Measurements from ENCODE around the gene LPCAT4. TPM values are rescaled to one million over a fixed set of nuclear protein-coding genes. Genes with fewer than 3 reads are reported as not detected.
"Not testable (repeated sequence)": the region's sequence is repeated elsewhere in the genome, so short reads cannot be mapped to it uniquely, and the experiment has no call there.

The LPCAT4 gene
- total RNA-seq, 4 donors from 2014 or later: 7.5 to 14.9 (median 11.5) TPM

DNA sequence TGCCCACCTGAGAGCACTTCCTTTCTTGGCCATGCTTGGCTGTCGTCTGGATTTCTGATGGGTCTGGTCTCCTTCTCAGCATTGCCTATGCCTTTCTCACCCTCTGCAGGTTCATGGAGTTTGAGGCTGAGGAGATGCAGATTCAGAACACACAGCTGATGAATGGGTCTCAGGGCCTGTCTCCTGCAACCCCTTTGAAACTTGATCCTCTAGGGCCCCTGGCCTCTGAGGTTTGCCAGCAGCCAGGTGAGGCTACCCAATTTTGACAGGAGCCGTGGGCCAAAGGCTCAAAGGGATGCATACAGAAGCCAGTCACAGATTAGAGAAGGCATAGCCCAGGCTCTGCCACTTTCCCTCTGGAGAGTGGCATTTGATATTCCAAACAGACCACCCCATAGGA is 13.4 kb downstream of the LPCAT4 start:
- Histone ChIP-seq H3K27ac (replicated peaks in 1 of 4) (no peak overlapping the region), H3K4me1 (no peaks in the 10 kb centered on the region), H3K4me3 (no peak overlapping the region), H3K36me3 (peaks cover 16 to 43% (median 34%) of the 10 kb centered on the region in 4 donors), H3K27me3 (no peaks in the 10 kb centered on the region), H3K9me3 (no peaks in the 10 kb centered on the region)
- TF ChIP-seq, protein P1, sequence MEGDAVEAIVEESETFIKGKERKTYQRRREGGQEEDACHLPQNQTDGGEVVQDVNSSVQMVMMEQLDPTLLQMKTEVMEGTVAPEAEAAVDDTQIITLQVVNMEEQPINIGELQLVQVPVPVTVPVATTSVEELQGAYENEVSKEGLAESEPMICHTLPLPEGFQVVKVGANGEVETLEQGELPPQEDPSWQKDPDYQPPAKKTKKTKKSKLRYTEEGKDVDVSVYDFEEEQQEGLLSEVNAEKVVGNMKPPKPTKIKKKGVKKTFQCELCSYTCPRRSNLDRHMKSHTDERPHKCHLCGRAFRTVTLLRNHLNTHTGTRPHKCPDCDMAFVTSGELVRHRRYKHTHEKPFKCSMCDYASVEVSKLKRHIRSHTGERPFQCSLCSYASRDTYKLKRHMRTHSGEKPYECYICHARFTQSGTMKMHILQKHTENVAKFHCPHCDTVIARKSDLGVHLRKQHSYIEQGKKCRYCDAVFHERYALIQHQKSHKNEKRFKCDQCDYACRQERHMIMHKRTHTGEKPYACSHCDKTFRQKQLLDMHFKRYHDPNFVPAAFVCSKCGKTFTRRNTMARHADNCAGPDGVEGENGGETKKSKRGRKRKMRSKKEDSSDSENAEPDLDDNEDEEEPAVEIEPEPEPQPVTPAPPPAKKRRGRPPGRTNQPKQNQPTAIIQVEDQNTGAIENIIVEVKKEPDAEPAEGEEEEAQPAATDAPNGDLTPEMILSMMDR (IDR thresholded peaks at IDR 0.05): no peak
- no peak for TF ChIP-seq POLR2AphosphoS5 (IDR thresholded peaks at IDR 0.05)
- TF ChIP-seq POLR2A (IDR thresholded peaks at IDR 0.05; ENCODE audit: low read depth): no peak
- TF ChIP-seq EP300 (IDR thresholded peaks at IDR 0.05): no peak
- 67% methylated on average over 1 of the region's 2 CpGs for WGBS
- intact Hi-C loops (cut with DNase I): no loop called here
- DNase-seq (ENCODE audit: extremely low spot score): no peak

DNA sequence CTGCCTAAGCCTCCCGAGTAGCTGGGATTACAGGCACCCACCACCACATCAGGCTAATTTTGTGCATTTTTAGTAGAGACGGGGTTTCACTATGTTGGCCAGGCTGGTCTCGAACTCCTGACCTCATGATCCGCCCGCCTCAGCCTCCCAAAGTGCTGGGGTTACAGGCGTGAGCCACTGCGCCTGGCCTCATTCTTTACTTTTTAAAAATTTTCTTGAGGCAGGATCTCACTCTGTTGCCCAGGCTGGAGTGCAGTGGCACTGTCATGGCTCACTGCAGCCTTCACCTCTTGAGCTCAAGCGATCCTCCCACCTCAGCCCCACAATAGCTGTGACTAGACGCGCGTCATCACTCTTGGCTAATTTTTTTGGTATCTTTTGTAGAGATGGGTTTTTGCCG is 14.0 kb downstream of the LPCAT4 start:
- DNase-seq (ENCODE audit: extremely low spot score); intact Hi-C loops (cut with DNase I); H3K4me1 ChIP-seq; H3K27me3 ChIP-seq; H3K4me3 ChIP-seq; H3K27ac ChIP-seq (replicated peaks in 1 of 4); H3K9me3 ChIP-seq: not testable (repeated sequence)
- peaks cover 15 to 36% (median 28%) of the 10 kb centered on the region in 4 donors for H3K36me3 ChIP-seq
- WGBS: 98% methylated on average over 12 of the region's 12 CpGs

DNA sequence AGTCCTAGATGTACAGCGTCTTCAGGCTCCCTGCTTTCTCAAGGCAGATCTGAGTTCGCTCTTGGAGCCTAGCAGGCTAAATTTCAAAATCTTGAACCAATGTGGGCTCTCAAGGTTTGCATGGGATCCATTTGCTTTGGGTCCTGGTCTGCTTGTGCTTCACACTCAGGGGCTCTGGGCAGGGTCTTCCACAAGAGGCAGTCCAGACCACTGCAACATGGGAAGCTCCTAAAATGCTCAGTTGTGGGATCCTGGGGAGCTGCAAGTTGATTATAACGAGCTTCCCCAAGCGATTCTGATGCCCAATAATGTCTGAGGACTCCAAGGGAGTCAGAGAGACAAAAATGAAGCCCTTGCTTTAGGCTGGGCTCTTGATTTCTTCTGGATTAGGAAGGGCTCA is 17.2 kb downstream of the LPCAT4 start:
- no peak for DNase-seq (ENCODE audit: extremely low spot score)
- WGBS: 87% methylated on average over 4 of the region's 4 CpGs
- intact Hi-C loops (cut with DNase I): loop anchor here (10.0 kb wide), 1 partner anchor 235 kb away; the partner anchor contains the start of gene GOLGA8B

DNA sequence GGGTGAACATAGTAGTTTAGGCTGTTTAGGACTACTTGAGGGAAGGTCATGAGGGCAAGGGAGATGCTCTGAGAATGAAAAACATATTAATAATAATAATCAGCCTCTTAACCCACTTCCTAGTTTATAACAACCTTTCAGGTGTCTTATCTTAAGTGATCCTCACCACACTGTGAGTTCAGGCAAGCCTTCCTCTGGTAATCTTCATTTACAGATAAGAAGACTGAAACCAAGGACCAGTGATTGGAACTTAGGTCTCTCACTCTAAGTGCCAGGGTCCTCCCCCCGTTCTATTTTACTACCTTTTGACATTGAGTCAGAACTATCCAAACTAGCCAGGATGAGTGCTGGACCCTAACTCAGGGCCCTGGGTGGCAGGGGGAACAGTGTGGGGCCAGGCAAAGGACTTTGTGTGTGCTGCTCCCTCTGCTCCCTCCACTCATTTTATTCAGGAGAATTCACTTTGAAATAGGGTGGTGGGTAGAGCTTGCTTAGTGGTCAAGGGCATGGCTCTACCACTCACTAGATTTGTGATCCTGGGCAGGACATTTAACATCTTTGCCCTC is 18.2 kb downstream of the LPCAT4 start:
- Histone ChIP-seq H3K9me3 (no peaks in the 10 kb centered on the region), H3K27ac (replicated peaks in 1 of 4) (no peak overlapping the region), H3K27me3 (no peaks in the 10 kb centered on the region), H3K4me1 (no peaks in the 10 kb centered on the region), H3K36me3 (no peaks in the 10 kb centered on the region), H3K4me3 (no peak overlapping the region)
- WGBS: 88% methylated on average over 1 of the region's 1 CpG
- intact Hi-C loops (cut with DNase I): loop anchor here (10.0 kb wide), 1 partner anchor 236 kb away; the partner anchor contains the start of gene GOLGA8B
- no peak for TF ChIP-seq POLR2A (IDR thresholded peaks at IDR 0.05; ENCODE audit: low read depth)
- TF ChIP-seq EP300 (IDR thresholded peaks at IDR 0.05): no peak
- TF ChIP-seq POLR2AphosphoS5 (IDR thresholded peaks at IDR 0.05): no peak
- TF ChIP-seq, protein P1 (IDR thresholded peaks at IDR 0.05): no peak
- no peak for DNase-seq (ENCODE audit: extremely low spot score)

More for the DNA sequence above, 17.2 kb downstream of the LPCAT4 start:
- Histone ChIP-seq H3K9me3 (no peaks in the 10 kb centered on the region), H3K27me3 (no peaks in the 10 kb centered on the region), H3K27ac (replicated peaks in 1 of 4) (no peak overlapping the region), H3K4me1 (no peaks in the 10 kb centered on the region), H3K4me3 (no peak overlapping the region), H3K36me3 (peaks cover 0 to 5% (median 2%) of the 10 kb centered on the region in 4 donors)
- TF ChIP-seq POLR2AphosphoS5 (IDR thresholded peaks at IDR 0.05): no peak
- no peak for TF ChIP-seq POLR2A (IDR thresholded peaks at IDR 0.05; ENCODE audit: low read depth)
- TF ChIP-seq EP300 (IDR thresholded peaks at IDR 0.05): no peak
- TF ChIP-seq, protein P1 (IDR thresholded peaks at IDR 0.05): no peak

DNA sequence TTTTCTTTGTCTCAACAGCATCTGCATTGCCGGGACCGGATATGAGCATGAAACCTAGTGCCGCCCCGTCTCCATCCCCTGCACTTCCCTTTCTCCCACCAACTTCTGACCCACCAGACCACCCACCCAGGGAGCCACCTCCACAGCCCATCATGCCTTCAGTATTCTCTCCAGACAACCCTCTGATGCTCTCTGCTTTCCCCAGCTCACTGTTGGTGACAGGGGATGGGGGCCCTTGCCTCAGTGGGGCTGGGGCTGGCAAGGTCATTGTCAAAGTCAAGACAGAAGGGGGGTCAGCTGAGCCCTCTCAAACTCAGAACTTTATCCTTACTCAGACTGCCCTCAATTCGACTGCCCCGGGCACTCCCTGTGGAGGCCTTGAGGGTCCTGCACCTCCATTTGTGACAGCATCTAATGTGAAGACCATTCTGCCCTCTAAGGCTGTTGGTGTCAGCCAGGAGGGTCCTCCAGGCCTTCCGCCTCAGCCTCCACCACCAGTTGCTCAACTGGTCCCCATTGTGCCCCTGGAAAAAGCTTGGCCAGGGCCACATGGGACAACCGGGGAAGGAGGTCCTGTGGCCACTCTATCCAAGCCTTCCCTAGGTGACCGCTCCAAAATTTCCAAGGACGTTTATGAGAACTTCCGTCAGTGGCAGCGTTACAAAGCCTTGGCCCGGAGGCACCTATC is 18.9 kb downstream of the LPCAT4 start:
- no peak overlapping the region for H3K27ac ChIP-seq (replicated peaks in 1 of 4)
- intact Hi-C loops (cut with DNase I): loop anchor here (10.0 kb wide), 1 partner anchor 237 kb away; the partner anchor contains the start of gene GOLGA8B
- DNase-seq (ENCODE audit: extremely low spot score): no peak
- H3K36me3 ChIP-seq: no peaks in the 10 kb centered on the region
- 85% methylated on average over 13 of the region's 13 CpGs for WGBS
- no peaks in the 10 kb centered on the region for H3K9me3 ChIP-seq
- TF ChIP-seq, protein P1 (IDR thresholded peaks at IDR 0.05): no peak
- TF ChIP-seq POLR2AphosphoS5 (IDR thresholded peaks at IDR 0.05) (no peak), EP300 (IDR thresholded peaks at IDR 0.05) (no peak), POLR2A (IDR thresholded peaks at IDR 0.05; ENCODE audit: low read depth) (no peak)
- no peaks in the 10 kb centered on the region for H3K27me3 ChIP-seq
- peaks cover 0 to 4% (median 0%) of the 10 kb centered on the region in 4 donors for H3K4me1 ChIP-seq
- H3K4me3 ChIP-seq: no peak overlapping the region
